Breast epithelium (tissue), 4 donors: ENCODE results near the gene RRP36. TPM values are rescaled to one million over a fixed set of nuclear protein-coding genes. Genes with fewer than 3 reads are reported as not detected.

Source experiments
- DNase-seq, 2 donors: peaks; one replicate each; pipeline ENCODE4 v3.0.0-alpha.2; 2019; ENCODE audit warnings: low spot score in 2 of 2
- H3K27ac ChIP-seq, 2 donors: fragments of 200-600 bp; sonication (generic) in 1 of 2; one replicate each; pipeline ENCODE4 v1.5.1; 2016 to 2019; ENCODE audit warnings: mild to moderate bottlenecking in 1 of 2
- H3K27me3 ChIP-seq, 2 donors: fragments of 200-600 bp; sonication (generic) in 1 of 2; one replicate each; pipeline versions ENCODE4 v1.5.1 to v1.6.0; 2017 to 2019; ENCODE audit warnings: control low read depth in 1 of 2, mild to moderate bottlenecking in 1 of 2
- H3K36me3 ChIP-seq: fragments of 200-600 bp; one replicate; pipeline ENCODE4 v1.5.1; 2019
- H3K4me1 ChIP-seq, 2 donors: fragments of 200-600 bp; sonication (generic); one replicate each; pipeline ENCODE4 v1.5.1; 2016 to 2019; ENCODE audit warnings: control low read depth in 1 of 2
- H3K4me3 ChIP-seq, 3 donors: fragments of 200-600 bp; sonication (generic); 1 replicate in 2 of 3; 2 replicates in 1 of 3; pipeline ENCODE4 v1.5.1; 2016 to 2019; ENCODE audit warnings: mild to moderate bottlenecking in 3 of 3, moderate library complexity in 2 of 3
- H3K9me3 ChIP-seq, 2 donors: fragments of 200-600 bp; sonication (generic) in 1 of 2; one replicate each; pipeline ENCODE4 v1.5.1; 2016 to 2019; ENCODE audit warnings: control low read depth in 1 of 2
- CTCF ChIP-seq, 3 donors: fragments of 450-650 bp; IDR thresholded peaks; one replicate each; pipeline ENCODE4 v1.5.1; 2016 to 2017; ENCODE audit warnings: antibody characterized with exemption in 3 of 3, mild to moderate bottlenecking in 3 of 3, moderate library complexity in 3 of 3
- POLR2A ChIP-seq: fragments of 450-650 bp; IDR thresholded peaks from one replicate; pipeline ENCODE4 v1.6.1; 2016; ENCODE audit warnings: antibody characterized with exemption, mild to moderate bottlenecking, moderate library complexity
- POLR2AphosphoS5 ChIP-seq, 3 donors: sonication (generic); formaldehyde crosslinking; IDR thresholded peaks; one replicate each; pipeline ENCODE4 v1.6.1; 2017; ENCODE audit warnings: antibody characterized with exemption in 3 of 3
- intact Hi-C: fragments of 100-400 bp; cut with DNase I; formaldehyde crosslinking; loops from one replicate; pipeline ENCODE4 v1.15.1; 2023; ENCODE audit warnings: low total_unique reads
- total RNA-seq, 3 donors: library from RNA; depleted of rRNA; stranded (reverse); fragments of >200 nt; gene quantifications; one replicate each; pipeline ENCODE4 v1.1.0, GENCODE V29; 2016

RRP36 gene
- total RNA-seq, 3 donors from 2014 or later, result 48.8 to 69.2 (median 56.3) TPM

- Histone ChIP-seq H3K27me3 (no peaks in the 10 kb centered on the region), H3K36me3 (no peaks in the 10 kb centered on the region), H3K27ac (peak overlapping the region; percentile 82 to 89), H3K4me1 (peaks cover 0 to 3% of the 10 kb centered on the region in 2 donors), H3K4me3 (peak overlapping the region; percentile 50 to 88 (median 85)), H3K9me3 (no peaks in the 10 kb centered on the region)
- no peak for TF ChIP-seq POLR2AphosphoS5 (IDR thresholded peaks at IDR 0.05)
- TF ChIP-seq POLR2A, result no peak
- no peak for TF ChIP-seq CTCF (IDR thresholded peaks at IDR 0.05)
- DNase-seq, result peak; percentile 40 to 63
- intact Hi-C loops, result no loop called here
Observed at GRCh38 chr6:43076464-43077332, 55.3 kb downstream of the RRP36 start.

GRCh38 chr6:43077333-43077809, 55.9 kb downstream of the RRP36 start:
- peak overlapping the region; percentile 50 to 88 (median 85) for H3K4me3 ChIP-seq
- H3K36me3 ChIP-seq, result no peaks in the 10 kb centered on the region
- TF ChIP-seq POLR2AphosphoS5 (IDR thresholded peaks at IDR 0.05) (no peak), CTCF (IDR thresholded peaks at IDR 0.05) (no peak), POLR2A (no peak)
- no peaks in the 10 kb centered on the region for H3K9me3 ChIP-seq
- H3K27ac ChIP-seq, result peak overlapping the region; percentile 82 to 89
- peaks cover 0 to 3% of the 10 kb centered on the region in 2 donors for H3K4me1 ChIP-seq
- DNase-seq, result no peak
- no peaks in the 10 kb centered on the region for H3K27me3 ChIP-seq
- intact Hi-C loops, result no loop called here

- intact Hi-C loops, result no loop called here
- no peaks in the 10 kb centered on the region for H3K9me3 ChIP-seq
- no peaks in the 10 kb centered on the region for H3K27me3 ChIP-seq
- peaks cover 0 to 3% of the 10 kb centered on the region in 2 donors for H3K4me1 ChIP-seq
- TF ChIP-seq POLR2AphosphoS5 (IDR thresholded peaks at IDR 0.05) (no peak), CTCF (IDR thresholded peaks at IDR 0.05) (no peak), POLR2A (no peak)
- no peaks in the 10 kb centered on the region for H3K36me3 ChIP-seq
- peak overlapping the region in 2 of 3 donors; percentile 85 to 88 for H3K4me3 ChIP-seq
- peak overlapping the region; percentile 82 to 89 for H3K27ac ChIP-seq
- no peak for DNase-seq
Observed at GRCh38 chr6:43077981-43078511, 56.6 kb downstream of the RRP36 start.

GRCh38 chr6:43078691-43079090, 57.3 kb downstream of the RRP36 start:
- no peaks in the 10 kb centered on the region for H3K36me3 ChIP-seq
- intact Hi-C loops, result no loop called here
- no peak overlapping the region for H3K4me3 ChIP-seq
- TF ChIP-seq POLR2A (no peak), CTCF (IDR thresholded peaks at IDR 0.05) (no peak), POLR2AphosphoS5 (IDR thresholded peaks at IDR 0.05) (no peak)
- H3K27ac ChIP-seq, result peak overlapping the region; percentile 82 to 89
- no peak for DNase-seq
- H3K4me1 ChIP-seq, result peaks cover 0 to 3% of the 10 kb centered on the region in 2 donors
- H3K9me3 ChIP-seq, result no peaks in the 10 kb centered on the region
- no peaks in the 10 kb centered on the region for H3K27me3 ChIP-seq

Other genes starting within 250 kb of the RRP36 start
- 10 to 100 TPM; 16.7 to 25.2 (median 16.8) TPM for gene BICRAL, start 239.6 kb upstream of the RRP36 start, total RNA-seq
- 100 to 1,000 TPM in 1 of 3 donors, 10 to 100 TPM in 2; 85.5 to 107 (median 90.1) TPM for gene RPL7L1, start 142.0 kb upstream of the RRP36 start, total RNA-seq
- not detected for gene PTCRA, start 105.6 kb upstream of the RRP36 start, total RNA-seq
- 10 to 100 TPM; 27.5 to 37.9 (median 33.1) TPM for gene CNPY3, start 92.1 kb upstream of the RRP36 start, total RNA-seq
- gene GNMT, start 60.9 kb upstream of the RRP36 start, total RNA-seq, result 1 to 10 TPM in 2 of 3 donors, under 1 TPM in 1; 0.32 to 5.9 (median 1.8) TPM
- 10 to 100 TPM; 13.0 to 22.3 (median 18.9) TPM for gene PEX6, start 42.4 kb upstream of the RRP36 start, total RNA-seq
- 10 to 100 TPM; 25.2 to 35.6 (median 34.7) TPM for gene PPP2R5D, start 37.1 kb upstream of the RRP36 start, total RNA-seq
- 10 to 100 TPM; 65.0 to 78.0 (median 76.3) TPM for gene MEA1, start 7.7 kb upstream of the RRP36 start, total RNA-seq
- gene KLHDC3, start 7.4 kb upstream of the RRP36 start, total RNA-seq, result 10 to 100 TPM; 91.4 to 97.3 (median 92.5) TPM
- 10 to 100 TPM; 12.6 to 21.4 (median 19.3) TPM for gene CUL7, start 32.2 kb downstream of the RRP36 start, total RNA-seq
- 10 to 100 TPM; 17.9 to 32.1 (median 29.1) TPM for gene MRPL2, start 37.8 kb downstream of the RRP36 start, total RNA-seq
- 10 to 100 TPM; 20.5 to 33.7 (median 21.0) TPM for gene KLC4, start 38.0 kb downstream of the RRP36 start, total RNA-seq
- gene PTK7, start 54.7 kb downstream of the RRP36 start, total RNA-seq, result 10 to 100 TPM in 2 of 3 donors, 1 to 10 TPM in 1; 7.0 to 57.1 (median 52.1) TPM
- 10 to 100 TPM; 18.1 to 32.1 (median 28.5) TPM for gene SRF, start 149.6 kb downstream of the RRP36 start, total RNA-seq
- 10 to 100 TPM; 25.1 to 47.5 (median 43.3) TPM for gene CUL9, start 160.6 kb downstream of the RRP36 start, total RNA-seq
- 10 to 100 TPM; 46.5 to 61.1 (median 53.7) TPM for gene DNPH1, start 207.9 kb downstream of the RRP36 start, total RNA-seq
- under 1 TPM in 1 of 3 donors, not detected in 2; under 0.01 TPM for gene TTBK1, start 221.9 kb downstream of the RRP36 start, total RNA-seq